Fibroblast of skin of right quadriceps (primary cell): Measurements from ENCODE around the gene SOBP.

Experiments
- DNase-seq: peaks from one replicate; pipeline ENCODE4 v3.0.0-alpha.2; 2013

SOBP gene

DNA sequence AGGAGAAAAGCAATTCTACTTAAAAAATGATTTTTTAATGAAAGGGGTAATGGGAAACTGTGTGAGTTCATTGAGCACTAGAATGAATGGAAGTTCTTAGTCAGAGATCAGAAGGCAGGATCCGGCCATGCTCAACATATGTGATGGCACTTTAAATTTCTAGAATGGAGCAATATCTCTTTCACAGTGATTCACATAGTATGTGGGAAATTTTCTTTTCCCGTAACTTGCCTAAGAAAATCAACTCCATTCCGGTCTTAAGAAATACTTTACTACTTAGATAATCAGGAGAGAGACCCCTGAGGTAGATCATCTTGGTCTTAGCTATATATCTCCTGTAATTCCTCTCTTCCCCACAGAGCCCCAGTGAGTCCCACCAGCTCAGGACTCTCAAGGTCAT is 202.4 kb downstream of the SOBP start:
- peak; percentile 84 for DNase-seq

DNA sequence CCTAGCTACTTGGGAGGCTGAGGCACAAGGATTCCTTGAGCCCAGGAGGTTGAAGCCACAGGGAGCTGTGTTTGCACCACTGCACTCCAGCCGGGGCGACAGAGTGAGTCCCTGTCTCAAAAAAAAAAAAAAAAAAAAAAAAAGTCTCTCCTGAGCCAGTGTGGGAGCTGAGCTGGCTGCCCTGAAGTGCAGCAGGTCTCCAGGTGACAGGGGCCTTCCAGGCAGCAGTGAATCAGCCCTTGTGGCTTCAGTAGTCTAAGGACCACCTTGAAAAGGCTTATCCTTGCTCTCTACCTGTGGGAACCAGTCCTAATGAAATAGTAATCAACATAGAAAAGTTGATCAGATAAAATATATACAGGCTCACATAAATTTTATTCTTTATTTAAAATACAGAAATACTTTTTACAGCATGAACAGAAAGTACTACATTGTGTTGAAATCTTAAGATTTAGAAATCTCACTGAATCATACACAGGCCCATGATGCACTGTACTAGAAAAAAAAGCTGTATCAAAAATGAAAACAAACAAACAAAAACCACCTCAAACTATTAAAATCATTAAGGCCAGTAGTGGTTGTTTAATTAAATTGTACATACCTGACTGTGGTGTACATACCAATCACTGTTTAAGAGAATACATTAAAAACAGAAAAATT is 205.3 kb downstream of the SOBP start:
- no peak for DNase-seq

DNA sequence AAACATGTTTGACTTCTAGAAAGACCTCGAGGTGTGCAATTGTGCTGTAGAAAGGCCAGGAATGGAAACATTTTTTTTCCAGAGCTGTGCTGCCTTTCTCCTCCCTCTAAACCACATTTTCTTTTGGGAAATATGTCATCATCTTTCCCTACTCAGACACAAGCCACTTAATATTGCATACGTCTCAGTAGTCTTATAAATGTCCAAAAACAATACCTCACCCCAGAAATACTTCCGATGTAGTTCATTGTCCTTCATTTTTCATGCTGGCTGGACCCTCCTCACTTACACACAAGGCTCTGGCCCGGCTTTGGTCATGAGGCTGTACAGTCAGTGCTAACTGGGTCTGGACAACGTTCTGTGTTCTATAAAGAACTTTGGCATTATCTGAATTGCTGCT is 207.8 kb downstream of the SOBP start:
- no peak for DNase-seq

DNA sequence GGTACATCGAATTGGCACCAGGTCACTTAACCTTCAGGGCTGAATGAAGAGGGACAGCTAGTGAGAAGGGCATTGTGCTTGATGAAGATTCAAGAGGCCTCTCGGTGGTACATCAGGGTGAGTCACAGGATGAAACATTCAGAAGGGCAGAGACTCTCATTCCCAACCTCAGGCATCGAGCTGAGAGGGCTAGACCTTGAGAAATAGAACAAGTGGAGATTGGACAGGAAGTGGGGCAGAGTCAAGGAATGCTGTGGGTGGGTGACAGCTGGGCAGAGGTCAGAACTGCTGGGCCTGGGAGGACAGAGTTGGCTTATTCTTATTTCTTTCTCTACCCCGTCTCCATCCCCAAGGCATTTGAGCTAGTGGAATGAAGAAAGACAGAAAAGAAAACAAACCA is 208.2 kb downstream of the SOBP start:
- DNase-seq = peak; percentile 79

DNA sequence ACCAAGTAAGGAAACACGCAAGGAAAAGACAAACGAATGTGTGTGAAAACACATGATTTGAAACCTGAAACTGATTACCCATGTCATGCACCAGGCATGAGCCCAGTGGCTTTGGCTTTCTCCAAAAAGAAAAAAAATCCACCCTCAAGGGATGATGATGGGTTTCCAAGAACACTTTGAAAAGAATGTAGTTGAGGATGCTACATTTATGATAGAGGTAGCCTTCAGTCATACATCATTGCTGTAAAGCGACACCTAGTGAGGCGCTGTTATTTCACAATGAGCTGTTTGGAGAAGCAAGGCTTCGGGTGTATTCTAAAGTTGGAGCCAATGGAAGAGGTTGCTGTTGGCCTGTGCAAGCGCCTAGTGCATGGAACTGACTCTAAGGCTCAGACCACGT is 209.3 kb downstream of the SOBP start:
- DNase-seq = peak; percentile 56

DNA sequence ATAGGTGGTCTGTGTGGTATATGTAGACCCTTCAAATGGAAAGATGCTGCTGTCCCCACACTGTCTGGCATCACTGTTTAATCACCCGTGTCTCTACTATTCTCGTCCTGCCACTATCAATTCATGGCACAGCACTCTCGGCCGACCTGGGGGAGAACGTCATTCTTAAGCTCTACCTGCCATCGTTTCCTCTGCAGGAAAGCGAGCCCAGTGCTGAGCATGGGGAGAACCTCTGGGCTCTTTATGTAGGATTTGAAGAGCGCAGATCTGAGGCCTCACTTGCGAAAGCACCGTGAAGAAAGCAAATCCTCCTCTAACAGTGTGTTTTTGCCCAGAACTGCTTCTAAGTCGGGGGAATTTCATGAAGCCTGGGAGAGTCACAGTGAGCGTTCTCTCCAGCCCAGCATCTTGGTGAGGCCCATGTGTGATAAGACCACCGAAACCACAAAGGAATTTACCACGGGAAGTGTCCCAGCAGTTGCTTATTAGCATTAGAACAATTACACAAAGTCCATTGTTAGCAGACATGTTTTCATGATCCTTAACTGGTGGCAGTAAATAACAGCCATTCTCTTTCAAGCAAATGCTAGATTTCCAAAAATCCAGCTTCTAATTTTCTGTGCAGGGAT is 209.9 kb downstream of the SOBP start:
- DNase-seq = no peak

DNA sequence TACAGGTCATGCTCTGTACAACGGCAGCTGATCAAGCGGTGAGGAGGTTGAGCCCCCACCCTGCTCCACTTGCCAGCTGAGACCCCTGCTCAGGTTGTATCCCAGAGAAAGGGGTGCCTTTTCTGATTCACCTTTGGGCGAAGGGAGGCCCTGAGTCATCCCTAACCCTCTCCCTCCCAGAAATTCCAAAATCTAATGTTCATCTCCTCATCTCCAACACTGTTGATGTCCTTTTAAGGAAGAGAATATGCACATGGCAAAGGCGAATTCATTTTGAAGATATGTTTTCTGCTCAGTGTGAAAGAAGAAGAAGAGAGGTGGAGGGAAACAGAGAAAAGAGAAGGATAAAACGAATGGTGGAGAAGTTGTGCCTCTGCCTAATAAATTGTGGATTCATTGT is 213.7 kb downstream of the SOBP start:
- DNase-seq = peak; percentile 32

DNA sequence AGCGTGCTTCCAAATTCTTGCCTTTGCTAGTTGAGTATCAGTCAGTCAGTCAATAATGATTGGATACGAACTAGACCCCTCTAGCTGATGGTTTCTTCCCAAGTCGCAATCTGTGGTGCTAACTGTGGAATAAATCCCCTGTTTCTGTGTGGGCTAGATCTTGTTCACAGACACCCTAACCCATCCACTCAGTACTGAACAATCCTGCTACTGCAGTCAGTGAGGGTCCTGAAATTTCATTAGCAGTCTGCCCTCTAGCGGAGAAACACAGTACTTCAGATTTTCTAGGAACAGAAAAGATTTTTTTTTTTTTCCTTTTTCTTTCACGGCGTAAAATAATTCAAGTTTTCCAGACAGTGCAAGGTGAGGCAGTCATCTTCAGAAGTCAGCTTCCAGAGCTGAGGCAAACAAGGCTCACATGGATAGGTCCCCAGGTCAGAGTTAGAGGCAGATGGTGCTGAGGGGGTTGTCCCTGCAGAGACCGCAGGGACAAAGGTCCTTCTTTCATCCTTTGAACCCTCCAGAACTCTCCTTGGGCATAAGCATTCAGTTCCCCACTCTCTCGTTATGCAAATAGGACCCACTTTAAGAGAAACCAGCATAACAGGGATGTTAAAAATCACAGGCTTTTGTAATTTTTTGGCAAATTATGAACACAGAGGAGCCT is 214.6 kb downstream of the SOBP start:
- DNase-seq = peak; percentile 61

DNA sequence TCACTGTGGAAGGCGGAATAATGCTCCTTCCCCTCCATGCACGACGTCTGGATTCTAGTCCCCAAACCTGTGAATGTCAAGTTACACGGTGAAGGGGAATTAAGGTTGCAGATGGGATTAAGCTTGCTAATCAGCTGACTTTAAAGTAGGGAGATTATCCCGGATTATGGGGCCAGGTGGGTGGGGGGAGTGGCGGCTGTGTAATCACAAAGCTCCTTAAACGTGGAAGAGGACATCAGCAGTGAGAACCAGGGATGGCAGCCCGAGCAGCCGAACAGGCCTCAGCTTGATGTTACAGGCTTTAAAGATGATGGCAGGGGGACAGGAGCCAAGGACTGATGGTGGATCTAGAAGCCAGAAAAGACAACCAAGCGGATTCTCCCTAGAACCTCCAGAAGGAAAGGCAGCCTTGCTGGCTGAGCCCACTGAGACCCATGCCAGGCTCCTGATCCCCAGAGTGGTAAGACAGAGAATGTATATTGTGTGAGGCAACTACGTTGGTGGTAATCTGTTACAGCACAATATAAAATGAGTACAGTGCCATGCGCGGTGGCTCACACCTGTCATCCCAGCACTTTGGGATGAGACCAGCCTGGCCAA is 216.7 kb downstream of the SOBP start:
- no peak for DNase-seq

DNA sequence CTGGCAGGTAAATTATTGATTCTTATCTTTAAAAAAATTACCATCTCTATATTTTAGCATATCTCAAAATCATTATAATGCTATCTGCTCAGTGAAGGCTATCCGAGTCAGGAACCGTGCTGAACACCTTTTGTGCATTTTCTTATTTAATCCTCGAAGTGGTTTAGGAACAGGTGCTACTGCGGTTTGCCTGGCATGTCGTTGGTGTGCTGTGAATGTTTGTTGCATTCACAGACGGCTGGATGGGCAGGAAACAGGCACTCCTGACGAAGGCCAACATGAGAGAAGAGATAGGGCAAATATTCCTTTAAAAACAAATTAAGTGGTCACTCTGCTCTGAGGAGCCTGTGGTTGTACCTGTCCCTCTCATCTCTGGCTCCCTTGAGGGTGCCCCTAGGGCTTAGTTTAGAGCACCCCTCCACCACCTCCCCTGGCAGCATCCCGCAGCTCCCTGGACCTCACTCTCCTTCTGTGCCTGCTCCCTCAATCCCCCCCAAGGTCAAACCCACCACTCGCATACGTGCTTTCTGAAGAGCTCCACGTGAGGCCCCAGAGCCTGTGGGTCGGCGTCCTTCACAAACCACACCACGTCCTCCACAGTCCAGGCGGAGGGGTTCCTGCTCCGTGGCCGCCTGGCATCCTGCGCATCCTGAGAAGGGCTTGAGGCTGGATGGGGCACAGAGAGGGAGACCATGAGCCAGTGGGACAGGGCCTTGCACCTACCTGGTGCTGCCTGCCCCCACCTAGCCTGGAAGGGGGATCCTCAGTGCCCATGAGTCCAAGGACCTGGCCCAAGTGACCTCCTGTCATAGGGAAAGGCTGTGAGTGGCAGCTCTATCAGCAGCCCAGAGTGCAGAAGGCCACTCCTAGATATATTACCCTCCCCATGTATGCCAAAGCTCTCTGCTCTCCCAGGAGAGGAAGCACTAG is 217.7 kb downstream of the SOBP start:
- DNase-seq = no peak

DNA sequence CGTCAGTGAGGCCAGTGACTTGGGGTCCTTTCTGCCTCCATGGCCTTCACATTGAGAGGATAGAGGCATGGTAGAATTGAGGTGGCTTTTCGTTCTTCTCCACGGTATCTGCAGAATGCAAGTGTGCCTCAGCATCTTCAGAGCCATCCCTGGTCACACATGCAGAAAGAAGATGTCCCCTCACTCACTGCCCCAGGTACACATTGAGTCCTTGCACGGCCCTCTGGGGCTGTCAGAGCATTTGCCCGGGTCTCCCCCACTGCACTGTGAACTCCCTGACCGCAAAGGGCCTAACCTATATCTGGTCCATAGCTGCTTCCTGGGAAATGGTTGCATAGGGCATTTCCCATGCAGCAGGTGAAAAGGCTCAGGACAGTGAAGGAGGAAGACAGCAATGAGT is 218.5 kb downstream of the SOBP start:
- DNase-seq = no peak

DNA sequence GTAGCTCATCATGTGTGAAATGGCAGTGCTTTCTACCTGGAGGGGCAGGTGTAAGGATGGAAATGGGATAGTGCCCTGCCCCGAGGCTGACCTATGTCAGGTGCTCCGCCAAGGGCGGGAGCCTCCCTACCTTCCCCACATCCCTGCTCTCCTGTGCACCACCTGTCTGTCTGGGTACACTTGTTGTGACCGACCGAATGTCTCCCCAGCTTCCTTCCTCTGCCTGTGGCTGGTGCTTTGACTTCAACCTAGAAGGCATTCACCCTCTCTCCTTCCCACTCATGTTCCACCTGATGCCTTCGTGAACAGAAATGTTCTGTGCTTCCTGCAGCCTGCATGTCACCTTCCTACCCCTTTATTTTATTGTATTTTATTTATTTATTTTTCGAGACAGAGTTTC is 219.4 kb downstream of the SOBP start:
- no peak for DNase-seq
